Activated naive CD4-positive, alpha-beta T cell treated with anti-CD3 and anti-CD28 coated beads, Interleukin-2, amount 50 U/mL, for 24 hours (primary cell): ENCODE measurements around the gene FDPS.
"Not testable (repeated sequence)": the region's sequence is repeated elsewhere in the genome, so short reads cannot be mapped to it uniquely, and the experiment has no call there.

Source experiments
- H3K27ac Mint-ChIP-seq: one replicate; pipeline ENCODE4 v1.8.0; 2021; ENCODE audit warnings: mild to moderate bottlenecking, mixed read lengths
- H3K27me3 Mint-ChIP-seq: one replicate; pipeline ENCODE4 v1.8.0; 2021; ENCODE audit warnings: mixed read lengths
- H3K36me3 Mint-ChIP-seq: one replicate; pipeline ENCODE4 v1.8.0; 2021; ENCODE audit warnings: mixed read lengths
- H3K4me1 Mint-ChIP-seq: one replicate; pipeline ENCODE4 v1.8.0; 2021; ENCODE audit warnings: mixed read lengths
- H3K4me3 Mint-ChIP-seq: one replicate; pipeline ENCODE4 v1.8.0; 2021; ENCODE audit warnings: mild to moderate bottlenecking, mixed read lengths
- H3K9me3 Mint-ChIP-seq: one replicate; pipeline ENCODE4 v1.8.0; 2021; ENCODE audit warnings: mixed read lengths

The FDPS gene

GRCh38 chr1:155322953-155323728, 14.5 kb downstream of the FDPS start:
- peaks cover 31% of the 10 kb centered on the region for H3K4me1 Mint-ChIP-seq
- H3K9me3 Mint-ChIP-seq, result no peaks in the 10 kb centered on the region
- no peaks in the 10 kb centered on the region for H3K27me3 Mint-ChIP-seq
- H3K36me3 Mint-ChIP-seq, result peaks cover 3% of the 10 kb centered on the region
- peak overlapping the region; percentile 91 for H3K4me3 Mint-ChIP-seq
- H3K27ac Mint-ChIP-seq, result no peak overlapping the region

- Mint-ChIP-seq H3K4me1 (peaks cover 31% of the 10 kb centered on the region), H3K36me3 (peaks cover 3% of the 10 kb centered on the region), H3K9me3 (no peaks in the 10 kb centered on the region), H3K27me3 (no peaks in the 10 kb centered on the region), H3K4me3 (peak overlapping the region; percentile 91), H3K27ac (no peak overlapping the region)
Observed at GRCh38 chr1:155323729-155324036, 15.0 kb downstream of the FDPS start.

- Mint-ChIP-seq H3K9me3 (no peaks in the 10 kb centered on the region), H3K4me1 (peaks cover 31% of the 10 kb centered on the region), H3K27me3 (no peaks in the 10 kb centered on the region), H3K4me3 (peak overlapping the region; percentile 91), H3K27ac (peak overlapping the region; percentile 77), H3K36me3 (no peaks in the 10 kb centered on the region)
Observed at GRCh38 chr1:155324037-155324716, 15.5 kb downstream of the FDPS start.

GRCh38 chr1:155324717-155325602, 16.3 kb downstream of the FDPS start:
- no peak overlapping the region for H3K27ac Mint-ChIP-seq
- H3K4me1 Mint-ChIP-seq, result peaks cover 29% of the 10 kb centered on the region

GRCh38 chr1:155325603-155325893, 16.9 kb downstream of the FDPS start:
- peak overlapping the region; percentile 76 for H3K4me3 Mint-ChIP-seq

More at GRCh38 chr1:155324717-155325602, 16.3 kb downstream of the FDPS start:
- no peaks in the 10 kb centered on the region for H3K36me3 Mint-ChIP-seq
- H3K9me3 Mint-ChIP-seq, result no peaks in the 10 kb centered on the region
- H3K27me3 Mint-ChIP-seq, result no peaks in the 10 kb centered on the region
- peak overlapping the region; percentile 91 for H3K4me3 Mint-ChIP-seq

GRCh38 chr1:155326020-155326526, 17.4 kb downstream of the FDPS start:
- peak overlapping the region; percentile 76 for H3K4me3 Mint-ChIP-seq
- H3K36me3 Mint-ChIP-seq, result peaks cover 2% of the 10 kb centered on the region
- no peaks in the 10 kb centered on the region for H3K9me3 Mint-ChIP-seq
- H3K27ac Mint-ChIP-seq, result peak overlapping the region; percentile 52
- no peaks in the 10 kb centered on the region for H3K27me3 Mint-ChIP-seq
- H3K4me1 Mint-ChIP-seq, result peaks cover 18% of the 10 kb centered on the region

More at GRCh38 chr1:155325603-155325893, 16.9 kb downstream of the FDPS start:
- Mint-ChIP-seq H3K27ac (no peak overlapping the region), H3K9me3 (no peaks in the 10 kb centered on the region), H3K36me3 (no peaks in the 10 kb centered on the region), H3K4me1 (peaks cover 23% of the 10 kb centered on the region), H3K27me3 (no peaks in the 10 kb centered on the region)

GRCh38 chr1:155326631-155327037, 18.0 kb downstream of the FDPS start:
- no peaks in the 10 kb centered on the region for H3K27me3 Mint-ChIP-seq
- peaks cover 14% of the 10 kb centered on the region for H3K4me1 Mint-ChIP-seq
- no peak overlapping the region for H3K27ac Mint-ChIP-seq
- no peak overlapping the region for H3K4me3 Mint-ChIP-seq
- peaks cover 2% of the 10 kb centered on the region for H3K36me3 Mint-ChIP-seq
- H3K9me3 Mint-ChIP-seq, result no peaks in the 10 kb centered on the region

- Mint-ChIP-seq H3K36me3 (peaks cover 2% of the 10 kb centered on the region), H3K4me1 (peaks cover 7% of the 10 kb centered on the region), H3K9me3 (no peaks in the 10 kb centered on the region), H3K27ac (no peak overlapping the region), H3K4me3 (no peak overlapping the region), H3K27me3 (no peaks in the 10 kb centered on the region)
Observed at GRCh38 chr1:155327981-155328380, 19.3 kb downstream of the FDPS start.

- not testable (repeated sequence) for H3K4me3 Mint-ChIP-seq, H3K9me3 Mint-ChIP-seq, H3K27ac Mint-ChIP-seq, H3K27me3 Mint-ChIP-seq, H3K4me1 Mint-ChIP-seq, H3K36me3 Mint-ChIP-seq
Observed at GRCh38 chr1:155328856-155329255, 20.2 kb downstream of the FDPS start.

GRCh38 chr1:155329980-155330598, 21.4 kb downstream of the FDPS start:
- Mint-ChIP-seq H3K27me3 (no peaks in the 10 kb centered on the region), H3K27ac (no peak overlapping the region), H3K9me3 (no peaks in the 10 kb centered on the region), H3K36me3 (peaks cover 7% of the 10 kb centered on the region), H3K4me1 (peaks cover 7% of the 10 kb centered on the region), H3K4me3 (no peak overlapping the region)

- Mint-ChIP-seq H3K4me3 (no peak overlapping the region), H3K4me1 (peaks cover 4% of the 10 kb centered on the region), H3K9me3 (no peaks in the 10 kb centered on the region), H3K27ac (no peak overlapping the region), H3K27me3 (no peaks in the 10 kb centered on the region), H3K36me3 (peaks cover 17% of the 10 kb centered on the region)
Observed at GRCh38 chr1:155334962-155335361, 26.3 kb downstream of the FDPS start.

GRCh38 chr1:155339515-155340097, 30.9 kb downstream of the FDPS start:
- Mint-ChIP-seq H3K27me3 (no peaks in the 10 kb centered on the region), H3K27ac (peak overlapping the region; percentile 38), H3K4me1 (peaks cover 4% of the 10 kb centered on the region), H3K36me3 (peaks cover 24% of the 10 kb centered on the region), H3K4me3 (no peak overlapping the region), H3K9me3 (no peaks in the 10 kb centered on the region)

GRCh38 chr1:155342842-155343241, 34.2 kb downstream of the FDPS start:
- H3K27ac Mint-ChIP-seq, result no peak overlapping the region
- H3K4me3 Mint-ChIP-seq, result no peak overlapping the region
- H3K27me3 Mint-ChIP-seq, result no peaks in the 10 kb centered on the region
- peaks cover under 1% of the 10 kb centered on the region for H3K4me1 Mint-ChIP-seq
- H3K36me3 Mint-ChIP-seq, result peaks cover 25% of the 10 kb centered on the region
- no peaks in the 10 kb centered on the region for H3K9me3 Mint-ChIP-seq

- peak overlapping the region; percentile 30 for H3K27ac Mint-ChIP-seq
- no peaks in the 10 kb centered on the region for H3K27me3 Mint-ChIP-seq
- H3K36me3 Mint-ChIP-seq, result peaks cover 8% of the 10 kb centered on the region
- H3K4me3 Mint-ChIP-seq, result no peak overlapping the region
- H3K9me3 Mint-ChIP-seq, result no peaks in the 10 kb centered on the region
- H3K4me1 Mint-ChIP-seq, result no peaks in the 10 kb centered on the region
Observed at GRCh38 chr1:155352631-155353030, 44.0 kb downstream of the FDPS start.

- Mint-ChIP-seq H3K36me3 (peaks cover 1% of the 10 kb centered on the region), H3K27me3 (no peaks in the 10 kb centered on the region)
Observed at GRCh38 chr1:155360051-155360450, 51.4 kb downstream of the FDPS start.

More at GRCh38 chr1:155360051-155360450, 51.4 kb downstream of the FDPS start:
- H3K27ac Mint-ChIP-seq, result no peak overlapping the region
- no peak overlapping the region for H3K4me3 Mint-ChIP-seq
- H3K4me1 Mint-ChIP-seq, result no peaks in the 10 kb centered on the region
- H3K9me3 Mint-ChIP-seq, result no peaks in the 10 kb centered on the region
